GM21526 (cell line): ENCODE measurements around the gene DCLK1.

ENCODE experiments used
- ATAC-seq: cut with Tn5 transposase; IDR thresholded peaks from one replicate; pipeline ENCODE4 v1.9.1; 2021; ENCODE audit warnings: moderate library complexity; ENCODE audit not compliant: unreplicated experiment, low FRiP score

The DCLK1 gene

GRCh38 chr13:35957996-35958395 is 173.2 kb downstream of the DCLK1 start:
- ATAC-seq, result no peak

DNA sequence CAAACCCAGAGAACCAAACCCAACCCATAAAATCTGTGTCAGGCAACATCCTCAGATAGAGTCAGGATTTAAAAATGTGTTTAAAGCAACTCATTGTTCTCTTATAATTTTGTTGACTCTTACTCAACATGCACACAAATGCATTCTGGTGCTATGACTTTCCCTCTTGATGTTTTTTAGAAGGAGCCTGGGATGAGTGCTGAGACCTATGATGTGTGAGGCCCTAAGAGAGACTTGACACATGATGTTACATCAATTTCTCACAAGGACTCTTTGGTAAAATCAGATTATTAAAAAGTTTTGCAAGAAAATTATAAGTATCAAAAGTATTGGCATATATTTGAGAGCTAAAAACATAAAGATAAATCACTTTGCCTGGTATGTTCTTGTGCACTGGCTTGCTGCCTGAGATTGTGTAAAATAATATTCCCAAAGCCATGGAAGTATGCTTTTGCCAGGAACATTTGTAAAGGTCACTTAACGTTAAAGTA is 173.9 kb downstream of the DCLK1 start:
- no peak for ATAC-seq

DNA sequence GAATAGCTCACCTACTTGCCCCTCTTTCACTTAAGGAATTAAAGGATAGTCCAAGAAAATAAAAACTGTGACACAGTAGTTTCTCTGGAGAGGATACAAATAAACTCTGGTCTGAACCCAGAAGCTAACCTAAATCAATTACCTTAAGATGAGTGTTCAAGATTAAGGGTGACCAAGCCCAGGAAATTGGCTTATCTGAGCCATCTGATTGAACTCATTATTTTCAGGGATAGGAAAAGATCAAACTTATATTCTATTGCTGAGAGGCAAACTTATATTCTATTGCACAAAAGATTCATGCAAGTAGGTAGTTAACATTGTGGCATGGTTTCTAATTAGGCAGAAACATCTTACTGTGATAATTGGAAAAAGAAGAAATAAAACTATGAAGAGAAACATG is 175.1 kb downstream of the DCLK1 start:
- ATAC-seq, result no peak

DNA sequence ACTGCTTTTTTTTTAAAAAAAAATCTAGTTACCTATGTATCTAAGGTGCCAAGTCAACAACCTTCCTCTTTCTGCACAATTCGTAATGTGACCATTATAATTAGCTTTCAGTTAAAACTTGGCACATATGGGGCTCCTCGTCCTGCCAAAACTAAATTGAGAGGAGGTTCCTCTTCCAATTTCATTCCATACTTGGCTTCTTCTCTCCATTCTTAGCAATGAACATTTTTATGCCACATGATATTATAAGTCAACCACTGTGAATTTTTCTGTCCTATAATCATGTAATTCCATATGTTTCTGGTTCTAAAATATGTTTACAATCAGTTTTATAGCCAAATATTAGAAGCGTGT is 177.0 kb downstream of the DCLK1 start:
- ATAC-seq, result no peak

DNA sequence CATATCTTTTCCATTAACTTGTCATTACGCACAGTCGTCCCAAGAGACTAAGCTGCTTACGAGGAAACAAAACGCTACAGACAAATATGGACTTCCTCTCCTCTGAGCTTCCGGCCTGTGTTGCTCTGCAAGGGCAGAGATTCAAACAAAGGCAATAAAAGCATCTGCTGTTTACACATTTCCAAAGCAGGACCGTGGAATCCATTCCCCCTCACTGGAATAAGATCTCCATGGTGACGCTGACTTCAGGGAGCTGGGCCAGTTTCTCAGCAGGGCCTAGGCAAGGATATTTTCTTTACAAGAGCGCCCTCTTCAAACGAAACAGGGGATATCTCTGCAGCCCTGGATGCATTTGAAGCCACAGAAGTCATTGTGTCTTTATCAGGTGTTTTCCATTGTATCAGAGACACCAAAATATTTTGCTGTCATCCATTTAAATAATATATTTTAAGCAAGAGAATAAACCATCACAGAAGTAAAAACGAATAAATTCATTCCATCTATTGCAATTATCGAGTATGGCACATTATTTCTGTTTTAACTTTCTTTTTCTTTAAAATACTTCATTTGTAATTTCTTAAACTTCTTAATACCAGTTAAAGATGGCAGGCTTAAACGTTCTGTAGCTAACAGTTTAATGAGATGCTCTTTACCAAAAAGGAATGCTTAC is 177.5 kb downstream of the DCLK1 start:
- ATAC-seq, result no peak

DNA sequence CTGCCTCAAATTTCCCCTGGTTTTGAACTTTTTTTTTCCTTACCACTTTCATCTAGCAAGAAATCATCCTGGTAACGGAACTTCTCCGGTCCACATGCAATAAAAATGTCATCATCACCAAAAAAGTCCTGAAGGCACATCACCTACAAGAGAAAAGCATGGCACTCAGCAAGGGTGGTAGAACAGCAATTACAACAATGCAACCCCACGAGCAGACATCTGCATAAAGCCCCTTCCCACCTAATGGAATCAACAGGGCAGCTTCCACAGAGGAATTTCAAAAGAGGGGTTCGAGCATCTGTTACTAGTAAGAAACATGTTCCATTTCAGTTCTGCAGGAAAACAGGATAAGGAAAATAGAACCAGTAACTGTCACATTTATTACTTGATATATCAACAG is 183.9 kb downstream of the DCLK1 start:
- ATAC-seq, result no peak

GRCh38 chr13:35945368-35945767 is 185.8 kb downstream of the DCLK1 start:
- ATAC-seq, result no peak

DNA sequence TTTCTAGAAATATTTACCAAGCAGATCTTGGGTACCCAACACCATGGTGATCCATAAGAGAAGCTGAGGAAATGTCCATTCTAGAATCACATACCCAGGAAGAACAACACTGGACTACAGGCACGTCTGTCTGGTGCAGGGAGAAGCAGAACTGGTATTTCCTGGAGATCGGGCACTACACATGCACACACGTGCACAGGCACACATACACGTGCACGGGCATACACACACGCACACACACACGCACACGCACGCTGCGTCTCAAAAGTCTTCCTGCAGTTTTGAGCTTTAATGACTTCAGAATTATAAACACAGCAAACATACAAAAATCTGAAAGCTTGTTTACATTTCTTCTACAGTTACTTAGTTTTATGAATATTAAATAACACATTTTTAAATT is 189.8 kb downstream of the DCLK1 start:
- no peak for ATAC-seq

DNA sequence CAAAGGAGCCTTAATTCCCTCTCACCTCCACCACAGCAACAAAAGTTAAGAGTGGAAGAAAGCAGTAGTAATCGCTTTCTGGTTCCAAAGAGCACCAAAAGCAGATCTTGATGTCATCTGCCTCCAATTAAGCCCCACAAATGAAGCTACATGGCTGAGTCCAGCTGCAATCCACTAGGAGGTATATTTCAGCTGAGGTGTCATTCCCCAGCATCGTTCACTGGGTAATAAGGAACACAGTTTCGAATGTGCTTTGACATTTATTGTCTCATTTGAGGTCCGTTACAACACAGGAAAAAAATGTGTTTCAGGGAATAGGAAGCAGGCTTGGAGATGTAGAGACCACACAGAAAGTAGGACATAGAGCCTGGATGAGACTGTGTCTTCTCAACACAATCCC is 190.4 kb downstream of the DCLK1 start:
- no peak for ATAC-seq

DNA sequence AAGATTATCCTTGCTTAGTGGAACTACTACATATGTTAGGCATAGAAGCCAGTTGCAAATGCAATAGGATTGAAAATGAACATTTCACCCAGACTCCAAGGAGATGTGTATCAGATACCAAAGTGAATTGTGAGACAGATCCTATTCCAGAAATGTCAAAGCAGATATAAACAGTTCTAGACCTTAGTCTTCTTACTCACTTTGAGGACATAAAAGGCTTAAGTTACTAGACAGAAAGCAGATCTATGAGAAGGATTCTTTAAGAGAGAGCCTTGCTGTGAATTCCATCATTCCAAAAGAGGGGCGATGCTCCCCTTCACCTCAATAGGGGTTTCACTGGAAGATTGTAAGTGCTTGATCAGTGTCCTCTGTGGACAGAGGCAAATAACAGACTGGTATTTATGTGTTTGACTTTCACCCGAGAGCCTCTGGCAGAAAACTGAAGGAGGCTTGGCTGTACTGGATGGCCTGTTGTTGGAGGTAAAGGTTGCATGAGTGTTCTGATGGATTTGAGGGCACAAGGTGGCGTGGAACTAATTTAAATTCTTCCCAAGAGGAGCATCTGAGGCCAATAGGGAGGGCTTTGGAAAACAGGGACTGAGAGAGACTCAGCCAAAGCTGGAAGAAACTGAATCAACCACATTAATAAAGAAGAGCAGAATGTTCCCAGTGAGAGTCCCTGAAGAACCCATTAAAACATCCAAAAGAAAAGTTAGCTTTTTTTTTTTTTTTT is 194.8 kb downstream of the DCLK1 start:
- no peak for ATAC-seq

DNA sequence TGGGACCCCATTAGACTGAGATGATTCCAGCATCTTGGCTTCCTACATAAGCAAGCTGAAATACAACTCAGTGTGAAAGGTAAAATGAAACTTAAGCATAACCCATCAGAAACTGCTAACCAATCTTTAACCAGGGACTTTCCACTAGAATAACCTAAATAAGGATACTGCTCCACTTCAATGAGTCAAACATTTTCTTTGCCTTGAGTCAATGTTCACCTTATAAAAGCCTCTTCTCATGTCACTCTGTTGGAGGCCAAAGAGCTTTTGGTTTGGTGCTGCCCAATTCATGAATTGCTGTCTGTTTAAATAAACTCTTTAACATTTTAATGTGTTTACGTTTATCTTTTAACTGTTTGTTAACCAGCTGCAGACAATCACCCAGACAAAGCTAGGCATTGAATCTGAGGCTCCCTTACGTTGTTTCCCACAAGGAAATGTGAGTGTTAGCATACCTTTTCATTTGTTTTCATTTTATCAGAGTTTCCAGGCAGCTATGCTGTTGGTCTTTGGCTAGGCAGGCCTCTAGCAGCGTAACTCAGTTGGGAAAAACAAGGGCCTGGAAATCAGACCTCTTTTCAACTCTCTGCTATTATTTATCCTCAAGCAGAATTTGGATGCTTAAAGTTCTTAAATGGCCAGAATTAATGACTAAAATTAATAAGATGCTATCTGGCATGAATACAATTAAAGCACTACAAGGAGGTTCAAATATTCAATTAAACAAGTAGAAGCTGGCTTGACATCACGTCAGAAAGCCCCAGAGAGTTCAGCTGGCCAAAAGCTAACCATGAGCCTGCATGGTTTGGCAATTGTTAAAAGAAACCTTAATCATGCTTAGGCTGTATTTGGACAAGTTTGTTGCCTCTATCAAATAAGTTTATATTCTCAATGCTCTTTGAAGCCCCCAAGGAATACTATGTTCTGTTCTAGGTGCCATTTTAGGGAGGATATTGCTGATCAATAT is 200.2 kb downstream of the DCLK1 start:
- no peak for ATAC-seq

DNA sequence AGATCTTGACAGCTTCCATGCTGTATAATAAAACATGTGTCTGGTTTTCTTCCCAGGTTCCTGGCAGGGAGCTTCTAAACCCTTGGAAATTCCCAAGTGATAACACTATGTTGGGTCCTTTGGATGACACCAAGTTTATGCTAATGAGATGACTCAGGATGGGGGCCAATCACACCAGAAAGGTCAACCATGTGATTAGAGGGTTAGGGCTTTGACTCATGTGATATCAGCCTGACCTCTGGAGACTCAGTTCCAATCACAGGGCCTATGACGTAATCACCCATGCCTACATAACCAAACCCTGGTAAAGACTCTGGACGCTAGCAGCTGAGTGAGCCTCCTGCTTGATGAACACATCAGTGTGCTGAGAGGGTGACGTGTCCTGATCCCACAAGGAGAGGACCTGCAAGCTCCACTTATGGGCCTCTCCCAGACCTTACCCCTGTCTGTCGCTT is 203.6 kb downstream of the DCLK1 start:
- ATAC-seq, result no peak

DNA sequence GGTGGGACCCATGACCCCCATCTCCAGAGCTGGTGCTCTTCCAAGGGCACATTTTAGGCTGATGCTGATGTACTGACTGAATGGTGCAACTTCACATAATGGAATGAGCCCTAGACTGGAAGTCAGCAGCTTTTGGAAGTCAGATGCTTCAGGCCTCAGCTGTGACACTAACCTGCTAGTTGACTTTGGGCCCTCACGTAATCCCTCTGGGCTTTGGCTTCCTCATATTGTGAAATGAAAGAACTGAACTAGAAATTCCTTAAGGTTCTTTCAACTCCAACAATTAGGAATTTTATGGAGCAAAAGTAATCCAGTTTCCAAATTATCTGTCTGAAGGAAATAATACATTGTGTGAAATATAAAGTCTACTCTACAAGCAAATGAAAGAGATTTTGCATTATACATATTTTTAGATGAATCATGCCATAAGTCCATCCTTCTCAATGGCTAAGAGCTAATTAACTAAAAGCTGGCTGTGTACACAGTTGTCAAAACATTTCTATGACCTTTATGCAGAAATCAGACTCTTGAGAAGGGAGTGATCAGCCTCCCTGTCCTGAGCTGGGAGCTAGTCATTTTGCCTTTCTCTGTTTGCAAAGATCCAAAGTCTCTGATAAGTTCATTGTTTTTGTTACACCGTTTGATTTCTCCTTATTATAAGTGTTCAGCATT is 204.2 kb downstream of the DCLK1 start:
- no peak for ATAC-seq

DNA sequence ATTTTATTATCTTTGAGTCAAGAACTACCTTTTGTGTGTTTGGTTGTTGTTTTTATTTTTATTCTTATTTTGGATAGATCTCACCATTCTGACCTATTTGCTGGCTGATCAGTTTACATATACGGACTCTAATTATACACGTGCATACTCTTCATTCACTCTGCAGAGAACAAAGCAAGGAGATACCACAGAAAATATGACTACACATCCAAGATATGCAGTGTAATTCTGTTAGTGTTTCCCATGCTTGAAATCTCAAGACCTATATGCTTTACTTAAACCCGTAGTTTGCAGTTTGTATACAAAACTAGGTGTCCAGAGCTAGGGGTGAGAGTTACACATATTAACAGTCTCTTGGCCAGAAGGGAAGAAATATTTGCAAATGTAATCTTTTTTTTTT is 205.5 kb downstream of the DCLK1 start:
- ATAC-seq, result no peak

DNA sequence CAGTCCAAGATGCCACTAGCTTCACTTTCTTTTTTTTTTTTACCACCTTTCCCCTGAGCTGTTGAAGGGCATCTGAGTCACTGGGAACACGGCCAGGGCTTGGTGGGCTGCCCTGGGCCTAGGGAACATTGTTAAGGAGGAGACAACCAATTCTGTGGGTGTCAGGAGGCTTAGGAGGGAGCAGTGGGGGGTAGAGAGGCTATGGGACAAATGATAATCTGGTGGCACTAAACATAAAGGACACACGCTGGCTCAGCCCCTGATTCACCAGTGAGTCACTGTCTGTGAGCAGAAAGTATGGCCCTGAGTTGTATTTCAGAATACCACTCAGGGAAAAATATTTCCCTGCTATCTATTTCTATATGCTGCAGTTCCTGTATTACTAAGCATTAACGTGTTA is 207.8 kb downstream of the DCLK1 start:
- no peak for ATAC-seq

- no peak for ATAC-seq
Observed at GRCh38 chr13:35920816-35921215, 210.4 kb downstream of the DCLK1 start.

DNA sequence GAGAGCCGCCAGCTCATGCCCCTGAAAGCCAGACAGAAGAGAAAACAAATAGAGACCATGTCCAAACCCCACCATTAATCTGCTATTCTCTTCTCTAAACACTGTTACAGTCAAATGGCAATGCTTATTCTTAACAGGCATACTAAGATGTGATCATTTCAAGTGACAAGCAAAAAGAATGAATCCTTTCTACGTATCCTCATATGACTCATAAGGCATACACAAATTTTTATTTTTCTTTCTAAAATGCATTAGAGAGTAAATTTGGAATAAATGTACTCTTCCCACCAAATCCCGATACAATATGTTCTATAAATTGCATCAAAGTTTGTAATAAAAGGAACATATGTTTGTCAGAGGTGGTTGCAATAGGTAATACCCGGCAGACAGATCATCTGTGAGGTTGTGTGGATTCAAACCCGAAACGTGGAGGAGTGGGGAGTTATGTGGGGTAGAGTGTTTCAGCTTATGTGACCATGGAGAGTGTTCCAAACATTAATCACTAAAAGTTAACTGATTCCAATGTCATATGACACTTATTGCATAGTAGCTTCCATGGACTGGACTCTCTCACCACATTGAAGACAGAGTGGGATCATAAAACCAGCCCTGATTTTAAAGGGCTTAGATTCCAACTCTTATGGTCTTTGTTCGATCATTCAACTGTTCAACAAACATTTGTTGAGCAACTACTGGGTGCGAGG is 213.1 kb downstream of the DCLK1 start:
- no peak for ATAC-seq

DNA sequence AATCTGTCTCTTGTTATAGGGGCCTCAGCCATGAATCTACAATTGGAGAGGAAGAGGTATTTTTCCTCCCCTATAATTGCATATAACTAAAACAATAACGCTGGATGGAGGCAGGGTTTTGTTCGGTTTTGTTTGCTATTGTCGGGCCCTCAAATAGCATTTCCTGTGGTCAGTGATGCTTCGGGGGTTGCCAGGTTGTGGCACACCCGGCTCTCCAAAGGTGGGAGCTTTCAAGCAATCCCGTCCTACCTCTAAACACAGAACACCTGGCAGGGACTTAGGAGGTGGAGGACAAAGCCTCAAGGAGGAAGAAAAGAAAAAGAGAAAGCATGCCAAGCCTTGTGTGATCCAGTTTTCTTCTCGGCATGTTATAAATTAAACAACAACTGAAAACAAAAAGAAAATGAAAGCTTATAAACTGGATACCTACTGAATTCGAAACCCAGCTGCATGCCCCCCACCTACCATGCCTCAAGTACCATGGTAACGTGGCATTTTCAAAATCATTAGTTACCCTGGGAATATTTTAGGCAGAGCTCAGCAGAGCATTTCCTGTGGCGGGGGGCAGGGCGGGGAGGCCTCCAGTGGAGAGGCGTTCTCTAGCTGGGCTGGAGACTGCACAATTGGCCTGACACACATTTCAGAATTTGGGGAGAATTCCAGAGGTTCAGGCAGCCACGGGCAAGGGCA is 213.8 kb downstream of the DCLK1 start:
- no peak for ATAC-seq

DNA sequence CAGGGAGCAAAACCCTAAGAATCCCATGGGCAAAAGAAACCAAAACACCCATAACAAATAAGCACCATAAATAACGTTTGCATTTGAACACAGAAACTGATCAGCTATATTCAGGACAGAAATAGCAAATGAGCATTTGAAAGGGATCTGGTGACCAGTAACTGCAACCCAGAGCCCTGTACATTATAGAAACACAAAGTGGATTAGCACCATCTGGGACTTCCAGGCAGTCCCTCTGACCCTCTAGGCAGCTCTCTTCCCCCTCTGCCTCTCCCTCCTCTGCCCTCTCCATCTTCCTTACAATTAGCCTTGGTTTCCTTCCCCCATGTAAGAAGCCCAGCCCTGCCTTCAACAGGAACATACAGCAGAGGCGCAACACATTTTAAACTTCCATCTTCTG is 215.0 kb downstream of the DCLK1 start:
- no peak for ATAC-seq
